HTR-8/SVneo (cell line): Measurements from ENCODE around the gene DDRGK1.
"Not testable (repeated sequence)": the region's sequence is repeated elsewhere in the genome, so short reads cannot be mapped to it uniquely, and the experiment has no call there.

ENCODE experiments used
- DNase-seq: peaks from one replicate; pipeline ENCODE4 v3.0.0; 2011; ENCODE audit warnings: low spot score, mixed read lengths; ENCODE audit not compliant: insufficient read length
- FAIRE-seq: peaks from 2 replicates; lab custom pipeline; 2011; peaks lifted over from hg19 to GRCh38; lab: Jason Lieb, UNC

The DDRGK1 gene

DNA sequence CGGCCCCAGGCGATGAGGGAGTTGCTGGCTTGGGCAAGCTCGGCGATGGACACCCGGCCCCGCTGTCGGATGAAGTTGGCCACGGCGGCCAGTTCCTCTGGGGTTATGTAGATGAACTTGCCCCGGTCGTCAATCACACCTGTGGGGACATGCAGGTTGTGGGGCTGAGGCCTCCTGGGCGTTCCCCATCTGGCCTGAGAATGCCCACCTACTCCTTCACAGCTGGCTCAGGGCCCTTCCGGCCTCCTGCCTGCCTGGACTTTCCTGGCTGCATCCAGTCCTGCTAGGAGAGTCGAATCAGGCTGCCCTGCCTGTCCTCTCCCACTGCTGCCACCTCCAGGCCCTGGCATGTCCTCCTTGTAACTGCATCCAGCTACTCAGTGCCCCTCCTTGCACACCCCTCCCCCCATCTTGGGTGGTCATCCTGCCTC, 13.8 kb downstream of the DDRGK1 start:
- DNase-seq (no peak), FAIRE-seq (no peak)

DNA sequence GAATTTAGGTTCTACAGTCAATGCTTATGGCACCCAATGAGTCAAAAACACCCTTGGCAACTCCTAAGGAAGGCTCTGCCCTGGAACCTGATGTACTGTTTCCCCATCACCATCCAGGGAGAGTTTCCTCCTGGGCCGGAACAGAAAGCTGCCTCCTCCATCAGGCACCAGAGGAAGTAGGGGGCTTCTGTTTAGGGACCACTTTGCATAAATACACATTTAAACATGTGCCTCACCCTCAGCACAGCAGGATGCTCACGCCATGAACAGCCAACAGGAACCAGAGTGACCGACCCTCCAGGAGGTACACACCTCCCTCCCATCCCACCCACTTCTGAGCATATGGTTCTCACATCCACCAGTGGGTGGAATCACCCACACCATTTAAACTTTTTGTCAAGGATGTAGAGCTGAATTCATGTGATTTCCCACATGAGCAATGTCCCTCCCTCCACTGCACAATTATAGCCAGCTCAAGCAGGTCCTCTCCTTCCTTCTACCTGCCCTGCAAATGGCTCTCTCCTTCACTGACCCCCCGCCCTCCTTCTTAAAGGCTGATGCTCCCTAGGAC, 14.8 kb downstream of the DDRGK1 start:
- FAIRE-seq (no peak), DNase-seq (no peak)

DNA sequence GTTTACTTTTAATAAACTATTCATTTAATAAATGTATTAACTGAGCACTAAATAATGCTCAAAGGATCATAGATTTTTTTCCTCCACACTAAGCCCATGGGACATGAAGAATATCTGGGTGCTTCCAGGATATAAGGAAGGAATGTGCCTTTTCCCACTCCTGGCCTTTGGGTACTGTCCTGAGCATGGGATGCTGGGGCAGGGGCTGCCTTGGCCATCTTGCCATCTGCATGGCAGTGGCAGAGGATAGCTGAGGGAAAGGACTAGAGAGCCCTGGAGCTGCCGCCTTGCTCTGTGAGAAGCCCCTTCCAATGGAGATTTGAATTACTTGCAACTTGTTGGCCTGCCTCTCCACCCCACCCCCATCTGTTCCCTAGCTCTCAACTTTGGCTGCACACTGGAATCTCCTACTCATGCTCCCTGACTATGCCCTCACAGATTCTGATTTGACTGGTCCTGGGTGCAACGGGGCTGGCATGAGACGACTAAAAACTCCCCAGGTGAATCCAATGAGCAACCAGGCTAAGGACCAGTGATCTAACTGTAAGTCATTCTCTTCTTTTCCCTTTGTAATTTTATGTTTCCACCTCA, 15.6 kb downstream of the DDRGK1 start:
- FAIRE-seq = no peak
- DNase-seq = no peak

DNA sequence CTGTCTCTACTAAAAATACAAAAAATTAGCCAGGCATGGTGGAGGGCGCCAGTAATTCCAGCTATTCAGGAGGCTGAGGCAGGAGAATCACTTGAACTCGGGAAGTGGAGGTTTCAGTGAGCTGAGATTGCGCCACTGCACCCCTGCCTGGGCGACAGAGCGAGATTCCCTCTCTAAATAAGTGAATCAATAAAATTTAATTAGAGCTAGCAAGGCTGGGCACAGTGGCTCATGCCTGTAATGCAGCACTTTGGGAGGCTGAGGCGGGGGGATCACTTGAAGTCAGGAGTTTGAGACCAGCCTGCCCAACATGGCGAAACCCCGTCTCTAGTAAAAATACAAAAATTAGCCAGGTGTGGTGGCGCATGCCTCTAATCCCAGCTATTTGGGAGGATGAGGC, 16.6 kb downstream of the DDRGK1 start:
- not testable (repeated sequence) for FAIRE-seq, DNase-seq

DNA sequence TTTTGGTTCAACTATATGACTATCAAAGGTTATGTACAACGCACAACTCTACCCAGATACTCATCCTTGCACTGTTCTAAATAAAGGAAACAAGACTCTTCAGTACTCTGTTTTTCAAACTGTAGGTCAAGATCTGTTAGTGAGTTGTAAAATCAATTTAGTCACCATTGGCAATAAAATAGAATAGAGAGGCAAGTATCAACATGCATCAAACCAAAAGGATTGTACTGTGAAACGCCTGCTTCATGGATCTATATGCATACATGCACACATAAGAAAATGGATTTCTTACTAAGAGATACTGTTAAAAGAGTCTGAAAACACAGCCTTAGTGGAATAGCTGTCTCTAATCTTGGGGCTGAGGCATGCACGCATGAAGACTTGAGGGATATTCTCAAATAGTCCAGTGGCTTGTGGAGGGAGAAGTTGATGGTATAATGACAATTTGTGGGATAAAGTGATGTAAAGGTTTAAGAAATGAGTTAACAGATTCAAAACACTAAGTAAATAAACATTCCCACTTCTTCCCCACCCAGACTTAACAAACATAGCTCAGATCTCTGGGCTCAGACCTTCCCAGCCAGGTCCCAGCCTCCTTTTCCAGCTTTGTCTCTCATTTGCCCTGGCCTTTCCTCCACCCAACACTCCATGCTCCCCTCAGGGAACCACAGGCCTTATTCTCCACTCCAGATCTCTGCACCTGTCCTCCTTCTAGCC, 20.4 kb downstream of the DDRGK1 start:
- DNase-seq (no peak), FAIRE-seq (no peak)

DNA sequence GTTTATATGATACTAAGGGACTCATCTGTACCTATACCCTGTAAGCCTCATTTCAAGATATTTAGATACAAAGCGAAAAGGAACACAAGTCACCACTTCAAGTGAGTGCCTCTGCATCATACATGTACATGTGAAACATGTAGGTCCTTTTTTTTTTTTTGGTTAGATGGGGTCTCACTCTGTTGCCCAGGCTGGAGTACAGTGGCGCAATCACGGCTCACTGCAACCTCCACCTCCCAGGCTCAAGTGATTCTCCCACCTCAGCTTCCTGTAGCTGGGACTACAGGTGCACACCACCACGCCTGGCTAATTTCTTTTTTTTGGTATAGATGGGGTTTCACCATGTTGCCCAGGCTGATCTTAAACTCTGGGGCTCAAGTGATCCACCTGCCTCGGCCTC, 22.1 kb downstream of the DDRGK1 start:
- DNase-seq, FAIRE-seq: not testable (repeated sequence)

DNA sequence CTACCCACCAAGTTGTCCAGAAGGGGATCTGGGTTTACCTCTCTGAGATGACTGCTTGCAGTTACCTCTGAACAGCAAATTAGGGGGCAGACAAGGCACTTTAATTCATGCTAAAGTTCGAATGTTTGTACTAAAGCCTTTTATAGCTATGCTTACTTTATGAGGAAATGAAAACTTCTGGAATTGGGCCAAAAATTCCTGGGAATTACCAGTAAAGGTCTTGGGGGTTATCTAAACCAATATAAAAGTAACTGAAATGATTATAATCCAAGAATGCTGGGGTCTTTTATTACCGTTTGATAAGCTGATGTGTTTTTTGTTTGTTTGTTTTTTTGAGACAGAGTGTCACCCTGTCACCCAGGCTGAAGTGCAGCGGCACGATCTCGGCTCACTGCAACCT, 23.2 kb downstream of the DDRGK1 start:
- FAIRE-seq = no peak

DNA sequence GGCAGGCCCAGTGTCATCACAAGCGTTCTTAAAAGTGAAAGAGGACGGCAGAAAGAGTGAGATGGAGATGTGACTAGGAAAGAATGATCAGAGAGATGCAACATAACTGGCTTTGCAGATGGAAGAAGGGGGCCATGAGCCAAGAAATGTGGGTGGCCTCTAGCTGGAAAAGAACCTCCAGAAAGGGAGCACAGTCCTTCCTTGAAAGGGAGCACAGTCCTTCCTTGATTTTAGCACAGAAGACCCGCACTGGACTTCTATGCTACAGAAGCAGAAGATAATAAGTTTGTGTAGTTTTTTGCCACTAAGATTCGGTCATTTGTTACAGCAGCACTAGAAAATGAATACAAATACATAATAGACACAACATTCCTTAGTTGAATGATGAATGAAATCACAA, 24.2 kb downstream of the DDRGK1 start:
- FAIRE-seq = no peak

More for the DNA sequence above, 23.2 kb downstream of the DDRGK1 start:
- DNase-seq = no peak

DNA sequence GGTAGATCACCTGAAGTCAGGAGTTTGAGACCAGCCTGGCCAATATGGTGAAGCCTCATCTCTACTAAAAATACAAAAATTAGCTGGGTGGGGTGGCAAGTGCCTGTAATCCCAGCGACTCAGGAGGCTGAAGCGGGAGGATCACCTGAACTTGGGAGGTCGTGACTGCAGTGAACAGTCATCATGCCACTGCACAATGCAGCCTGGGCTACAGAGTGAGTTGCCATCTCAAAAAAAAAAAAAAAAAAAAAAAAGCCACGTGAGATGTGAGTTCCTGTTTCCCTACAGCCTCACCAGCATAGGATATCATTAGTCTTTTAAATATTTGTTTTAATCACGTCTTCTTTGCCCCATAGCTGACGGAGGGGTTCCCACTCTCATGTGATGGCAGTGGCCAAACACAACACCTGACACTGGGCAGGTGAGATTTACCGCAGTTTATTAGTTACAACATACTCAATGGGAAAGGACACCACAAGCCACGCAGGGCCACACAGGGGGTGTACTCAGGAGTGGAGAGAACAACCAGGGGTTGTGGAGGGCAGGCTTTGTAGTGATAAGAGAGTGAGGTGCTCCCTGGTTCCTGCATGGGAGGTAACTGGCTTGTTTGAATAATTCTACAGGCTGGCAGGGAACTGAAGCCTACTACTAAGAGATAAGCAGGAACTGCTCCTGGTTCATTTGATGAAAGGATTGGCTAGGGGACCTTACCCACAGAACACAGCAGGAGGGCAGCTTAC, 26.6 kb downstream of the DDRGK1 start:
- FAIRE-seq (no peak), DNase-seq (no peak)

More for the DNA sequence above, 24.2 kb downstream of the DDRGK1 start:
- DNase-seq = no peak

DNA sequence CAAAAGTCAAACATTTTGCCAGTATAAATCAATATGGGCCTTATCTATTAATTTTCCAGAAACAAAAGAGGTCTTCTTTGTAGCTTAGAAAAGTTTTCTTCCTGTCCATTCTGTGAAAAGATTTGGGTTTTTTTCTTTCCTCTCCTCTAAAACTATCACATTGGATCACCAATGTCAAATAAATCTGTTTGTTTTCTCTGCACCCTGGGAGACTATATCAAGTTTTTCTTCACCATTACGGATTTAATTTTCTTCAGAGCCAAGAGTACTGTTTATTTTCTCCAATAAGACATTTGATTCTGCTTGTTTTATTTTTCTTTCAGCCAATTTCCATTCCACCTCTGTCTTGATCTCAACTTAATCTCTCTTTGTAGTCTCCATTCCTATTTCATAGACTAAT, 29.2 kb downstream of the DDRGK1 start:
- no peak for DNase-seq
- FAIRE-seq = no peak

DNA sequence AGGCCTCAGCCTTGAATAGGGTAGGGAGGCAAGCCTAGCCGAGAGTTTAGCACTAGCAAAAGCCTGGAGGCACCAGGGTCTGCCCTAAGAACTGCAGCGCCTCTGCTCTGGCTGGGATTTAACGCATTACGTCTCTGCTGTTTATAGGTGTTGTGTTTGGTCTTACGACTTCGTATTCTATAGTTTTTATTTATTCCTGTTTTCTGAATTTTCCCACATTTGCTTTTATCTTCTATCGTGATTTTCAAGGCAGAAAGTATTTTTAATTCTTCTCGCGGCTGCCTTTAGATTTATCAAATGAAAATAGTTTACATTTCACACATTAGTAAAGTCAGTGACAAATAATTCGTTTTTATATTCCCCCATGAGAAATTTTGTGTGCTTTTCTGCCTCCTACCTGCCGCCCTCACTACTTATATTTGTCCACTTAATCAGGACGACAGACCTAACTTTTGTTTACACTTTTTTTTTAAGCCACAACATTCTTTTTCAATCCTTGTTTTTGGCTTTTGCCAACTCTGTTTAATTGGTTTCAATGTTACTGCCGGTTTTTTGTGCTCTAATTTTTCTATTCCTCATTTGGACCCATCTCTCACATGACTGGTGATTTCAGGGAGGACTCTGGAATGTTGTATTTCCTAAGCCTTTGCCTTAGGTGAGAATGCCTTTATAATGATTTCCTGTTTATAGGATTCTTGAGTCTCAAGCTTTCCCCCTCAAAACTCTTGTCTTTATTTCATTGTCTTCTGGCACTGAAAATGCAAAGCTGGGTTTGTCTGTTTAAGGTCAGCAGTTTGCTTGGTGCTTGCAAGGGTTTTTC, 29.8 kb downstream of the DDRGK1 start:
- DNase-seq (no peak), FAIRE-seq (no peak)

DNA sequence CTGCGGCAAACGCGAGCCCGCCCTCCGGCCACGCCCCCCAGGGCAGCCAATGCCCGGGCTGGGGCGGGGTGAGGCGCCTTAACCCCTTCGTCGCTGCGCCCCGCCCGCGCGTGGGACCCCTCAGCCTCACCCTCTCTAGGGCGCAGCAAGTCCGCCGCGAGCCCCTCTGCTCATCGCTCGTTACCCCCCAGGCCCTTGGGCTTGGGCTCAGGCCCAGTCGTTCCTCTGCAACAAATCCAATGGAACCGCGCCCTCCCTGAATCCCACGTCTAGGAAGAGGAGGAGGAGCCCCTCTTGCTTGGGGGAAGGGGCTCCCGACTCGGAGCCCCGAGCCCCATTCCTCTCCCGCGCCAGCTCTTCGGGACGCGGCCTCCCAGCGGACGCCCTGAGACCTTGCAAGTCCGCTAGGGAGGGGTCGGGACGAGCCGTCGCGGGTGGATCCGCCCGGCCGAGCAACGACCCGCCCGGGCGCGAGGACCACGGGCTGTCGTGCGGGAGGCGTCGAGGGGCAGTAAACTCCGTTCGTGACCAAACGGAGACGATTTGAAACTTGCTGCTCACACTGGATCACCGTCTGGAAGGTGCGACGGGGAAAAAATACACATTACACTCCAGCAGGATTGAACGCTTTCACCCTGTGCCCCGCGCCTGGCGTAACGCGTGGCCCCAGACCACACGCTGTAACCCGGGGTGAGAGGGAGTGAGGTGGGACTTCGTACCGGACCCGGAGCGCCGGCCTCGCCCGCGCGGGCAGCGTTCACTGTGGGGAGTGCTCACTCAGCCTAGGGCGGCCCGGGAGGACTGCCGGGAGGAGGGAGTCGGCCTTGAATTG, 30.7 kb downstream of the DDRGK1 start:
- FAIRE-seq (peak; percentile 16), DNase-seq (peak; percentile 91)

DNA sequence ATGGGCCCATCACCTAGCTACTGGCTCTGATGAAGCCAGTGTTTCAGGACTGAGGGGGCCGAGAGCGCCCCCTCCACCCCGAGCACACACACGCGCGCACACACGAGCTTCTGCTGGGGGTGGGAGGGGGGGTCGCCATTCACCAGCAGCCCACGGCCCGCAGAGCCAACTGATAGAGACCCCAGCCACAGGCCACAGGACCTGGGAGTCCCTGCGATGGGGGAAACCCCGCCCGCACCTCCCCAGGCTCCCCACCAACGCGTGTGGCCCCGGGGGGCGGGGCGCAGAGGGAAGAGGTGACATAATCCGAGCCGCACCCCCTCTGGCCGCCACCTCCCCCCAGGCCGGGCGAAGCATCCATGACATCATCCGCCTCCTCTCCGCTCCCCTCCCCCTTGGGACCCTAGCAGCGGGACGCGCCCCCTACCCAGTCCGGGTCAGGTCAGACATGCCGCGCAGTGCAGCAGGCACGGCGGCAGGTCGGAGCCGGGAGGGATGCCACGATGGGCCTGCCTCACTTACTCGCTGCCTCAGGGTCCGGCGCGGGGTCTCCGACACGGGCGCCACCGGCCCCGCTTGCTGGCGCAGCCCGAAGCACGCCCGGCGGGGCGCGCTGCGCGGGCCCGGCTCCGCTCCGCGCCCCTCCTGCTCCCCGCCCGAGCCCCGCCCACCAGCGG, 31.4 kb downstream of the DDRGK1 start, which contains the start of gene LZTS3:
Gene LZTS3, minus strand, starts transcription at position 617 of the 677 bp plus-strand sequence. CDS start 6,386 bp downstream, outside the sequence.
- DNase-seq (peak; percentile 80), FAIRE-seq (peak; percentile 91)

DNA sequence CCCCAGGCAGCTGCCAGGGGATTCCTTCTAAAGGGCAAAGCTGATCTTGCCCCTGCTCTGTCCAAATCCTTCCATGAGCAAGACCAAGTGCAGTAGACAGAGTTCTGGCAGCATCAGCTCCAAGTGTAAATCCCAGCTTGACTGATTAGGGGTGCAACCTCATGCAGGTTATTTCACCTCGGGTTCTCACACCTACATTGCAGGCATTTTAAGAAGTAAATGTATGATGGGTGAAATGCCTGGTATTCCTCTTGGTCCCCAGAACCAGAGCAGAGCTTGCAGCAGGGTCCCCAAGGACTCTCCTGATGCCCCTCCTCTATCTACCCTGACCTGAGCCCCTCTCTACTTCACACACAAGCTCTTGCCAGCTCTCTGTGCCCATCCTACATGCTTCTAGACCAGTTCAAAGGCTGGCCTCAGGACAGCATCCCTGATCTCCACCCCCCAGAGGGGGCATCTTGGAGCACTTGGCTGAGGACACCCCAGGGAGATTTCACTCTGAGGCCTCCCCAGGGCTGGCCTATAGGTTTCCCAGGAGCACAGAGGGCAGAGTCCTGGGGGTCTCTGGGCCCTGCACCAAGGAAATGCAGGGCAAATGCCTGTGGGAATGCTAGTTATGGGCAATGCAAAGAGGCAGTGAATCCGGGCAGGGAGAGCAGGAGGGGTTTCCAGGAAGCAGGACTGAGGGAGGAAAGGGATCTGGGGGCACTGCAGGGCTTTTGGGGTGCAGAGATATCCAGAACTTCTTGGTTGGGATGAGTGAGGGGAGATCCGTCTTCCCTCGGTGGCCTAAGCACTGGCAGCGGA, 32.2 kb downstream of the DDRGK1 start:
- FAIRE-seq (no peak), DNase-seq (no peak)

DNA sequence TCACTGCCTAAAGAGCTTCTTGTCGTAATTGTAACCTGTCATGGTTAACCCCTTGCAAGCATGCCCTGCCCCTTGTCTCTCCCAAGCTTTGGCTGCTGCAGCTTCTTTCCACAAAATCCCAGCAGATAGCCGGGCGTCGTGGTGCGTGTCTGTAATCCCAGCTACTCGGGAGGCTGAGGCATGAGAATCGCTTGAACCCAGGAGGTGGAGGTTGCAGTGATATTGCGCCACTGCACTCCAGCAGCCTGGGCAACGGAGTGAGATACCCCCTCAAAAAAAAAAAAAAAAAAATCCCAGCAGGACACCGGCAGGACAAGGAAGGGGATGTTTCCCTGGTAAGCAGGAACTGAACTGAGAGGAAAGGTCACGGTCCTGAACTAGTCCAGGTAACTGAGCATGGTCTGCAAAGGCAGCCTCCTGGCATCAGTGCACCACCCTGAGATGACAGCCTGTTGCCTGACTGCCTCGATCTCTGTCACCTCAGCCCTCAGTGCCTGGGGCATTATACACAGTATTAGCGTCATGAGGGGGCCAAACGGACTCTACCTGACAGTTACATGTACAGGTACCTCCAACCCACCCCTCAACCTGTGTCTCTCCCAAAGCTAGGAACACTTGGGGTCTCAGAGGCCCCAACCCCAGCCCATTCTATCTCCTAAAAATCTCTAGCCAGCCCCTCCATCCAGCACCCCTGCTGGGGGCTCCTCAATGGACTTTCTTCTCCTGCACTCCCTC, 32.9 kb downstream of the DDRGK1 start:
- FAIRE-seq (no peak), DNase-seq (no peak)

DNA sequence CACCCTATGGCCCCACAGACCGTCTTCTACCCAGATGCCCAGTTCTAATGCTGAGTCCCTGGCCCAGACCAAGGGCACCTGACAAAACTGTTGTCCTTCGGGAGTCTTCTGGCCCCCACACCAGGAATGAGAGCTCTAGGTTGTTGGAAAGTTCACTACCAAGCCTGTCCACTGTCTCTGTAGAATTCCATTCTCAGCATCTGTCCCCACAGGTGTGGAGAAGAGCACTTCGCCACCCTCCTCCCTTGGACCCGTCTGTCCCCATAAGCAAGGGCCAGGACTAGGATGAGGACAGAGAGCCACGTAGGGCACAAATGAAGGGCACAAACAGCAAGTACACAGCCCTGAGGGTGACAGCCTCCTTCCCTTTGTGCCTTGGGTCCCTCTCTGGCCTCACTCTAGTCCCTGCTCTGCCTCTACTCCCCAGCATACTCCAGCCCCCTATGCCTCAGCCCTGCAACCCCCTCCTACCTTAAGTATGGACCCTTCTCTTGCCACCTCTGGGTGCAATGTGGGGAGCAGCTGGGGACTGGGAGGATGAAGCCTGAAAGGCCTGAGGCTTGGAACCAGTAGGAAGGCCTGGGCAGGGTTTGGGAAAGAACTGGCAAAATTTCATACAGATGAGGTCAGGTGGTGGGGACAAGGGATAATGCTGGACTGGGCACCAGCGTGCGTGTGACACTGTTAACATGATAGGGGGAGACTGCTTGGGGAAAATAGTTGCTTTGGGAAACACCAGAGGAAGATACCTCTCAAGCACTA, 35.5 kb downstream of the DDRGK1 start:
- FAIRE-seq (no peak), DNase-seq (no peak)
